Stimulated activated CD4-positive, alpha-beta T cell treated with anti-CD3 and anti-CD28 coated beads, Interleukin-4, amount 100 ng/mL, for 24 hours (primary cell): Measurements from ENCODE around the gene UBAC1.
"Not testable (repeated sequence)": the region's sequence is repeated elsewhere in the genome, so short reads cannot be mapped to it uniquely, and the experiment has no call there.

Experiments
- DNase-seq: peaks from one replicate; pipeline ENCODE4 v3.0.0-alpha.2; 2020

The UBAC1 gene

DNA sequence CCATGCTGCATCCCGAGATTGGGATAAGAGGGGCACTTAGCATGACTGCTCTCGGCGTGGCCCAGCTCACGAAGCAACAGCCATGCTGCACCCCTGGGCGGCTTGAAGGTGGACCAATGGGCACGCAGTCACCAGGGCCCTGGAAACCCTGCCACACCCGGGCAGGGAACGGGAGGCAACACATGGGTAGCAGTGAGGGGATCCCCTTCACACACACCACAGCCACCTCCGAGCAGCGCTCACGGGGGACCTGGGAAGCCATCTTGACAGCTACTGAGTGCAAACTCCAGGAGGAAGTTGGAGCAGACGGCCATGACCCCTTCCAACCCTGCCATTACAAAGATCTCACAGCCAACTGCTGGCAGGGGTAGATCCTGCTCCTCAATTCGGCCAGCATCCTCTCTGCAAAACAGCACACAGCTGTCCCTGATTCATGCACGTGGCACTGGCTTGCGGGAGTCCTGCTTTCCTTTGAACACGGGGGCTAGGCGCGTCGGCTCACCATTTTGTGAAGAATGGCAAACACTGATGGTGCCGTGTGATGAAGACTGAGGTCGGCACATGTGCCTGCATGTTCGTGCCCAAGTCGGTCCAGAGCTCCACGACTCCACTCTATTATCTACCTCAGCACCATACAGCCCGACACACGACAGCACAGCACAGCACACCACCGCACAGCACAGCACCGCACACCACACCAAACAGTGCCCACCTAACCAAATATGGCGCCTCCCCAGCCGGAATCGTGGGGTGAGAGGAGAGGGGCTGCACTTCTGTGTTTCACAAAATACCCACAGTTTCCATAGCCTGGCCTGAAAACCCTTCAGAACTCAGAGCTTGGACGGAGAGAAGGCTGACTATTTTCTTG is 5.0 kb downstream of the UBAC1 start:
- no peak for DNase-seq

DNA sequence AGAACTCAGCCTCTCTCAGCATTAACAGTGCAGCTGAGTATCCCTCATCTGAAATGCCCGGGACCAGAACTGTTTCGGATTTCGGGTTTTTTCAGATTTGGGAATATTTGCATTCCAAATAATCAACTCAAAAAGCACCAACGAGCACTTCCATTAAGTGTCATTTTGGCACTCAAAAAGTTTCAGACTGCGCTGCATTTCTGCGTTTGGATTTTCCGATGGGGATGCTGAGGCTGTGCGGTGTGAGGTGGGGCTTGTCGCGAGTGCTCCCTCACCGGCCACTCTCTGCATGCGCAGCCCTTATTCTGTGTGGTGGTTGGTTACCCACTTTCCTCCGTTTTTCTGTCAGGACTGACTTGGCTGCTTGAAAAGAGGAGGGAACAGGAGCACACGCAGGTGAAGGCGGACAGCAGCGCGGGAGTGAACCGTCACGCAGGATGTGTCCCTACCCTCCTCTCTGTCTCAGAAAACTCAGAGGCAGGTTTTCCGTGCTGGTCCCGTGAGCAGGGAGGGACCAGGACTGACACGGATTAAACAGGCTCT is 8.4 kb downstream of the UBAC1 start:
- DNase-seq = no peak

DNA sequence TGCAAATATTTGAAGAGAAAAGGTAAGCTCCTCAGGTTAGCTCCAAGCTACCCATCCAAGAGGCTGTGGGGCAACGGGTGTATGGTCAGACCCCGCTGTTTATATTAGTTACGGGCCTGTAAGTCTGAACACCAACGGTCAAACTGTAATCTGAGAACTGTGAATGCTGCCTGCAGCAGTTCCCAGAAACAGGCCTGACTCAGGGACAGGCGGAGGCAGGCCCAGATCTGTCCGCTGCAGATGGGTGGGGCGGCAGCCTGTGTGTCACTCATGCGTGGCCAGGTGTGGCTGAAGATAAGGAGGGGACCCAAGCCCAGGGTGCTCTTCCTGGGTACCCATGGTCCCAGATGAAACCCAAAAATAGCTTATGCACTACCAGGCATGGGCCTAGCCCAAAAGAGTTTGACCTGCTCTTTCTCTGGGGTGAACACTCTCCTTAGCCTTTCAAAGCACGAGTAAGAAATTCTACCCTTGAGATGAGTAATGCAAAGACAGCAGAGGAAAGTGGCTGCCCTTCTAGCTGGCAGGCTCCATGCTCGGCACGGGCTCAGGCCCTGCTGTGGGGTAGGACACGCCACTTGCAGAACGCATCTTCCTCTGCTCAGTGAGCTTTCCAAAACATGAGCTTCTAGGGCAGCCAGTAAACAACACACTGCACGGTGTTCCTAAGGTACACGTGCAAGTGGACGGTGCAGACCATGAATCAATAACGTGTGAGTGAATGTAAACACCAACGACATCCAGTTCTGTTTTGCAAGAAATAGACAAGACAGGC is 9.1 kb downstream of the UBAC1 start:
- no peak for DNase-seq

DNA sequence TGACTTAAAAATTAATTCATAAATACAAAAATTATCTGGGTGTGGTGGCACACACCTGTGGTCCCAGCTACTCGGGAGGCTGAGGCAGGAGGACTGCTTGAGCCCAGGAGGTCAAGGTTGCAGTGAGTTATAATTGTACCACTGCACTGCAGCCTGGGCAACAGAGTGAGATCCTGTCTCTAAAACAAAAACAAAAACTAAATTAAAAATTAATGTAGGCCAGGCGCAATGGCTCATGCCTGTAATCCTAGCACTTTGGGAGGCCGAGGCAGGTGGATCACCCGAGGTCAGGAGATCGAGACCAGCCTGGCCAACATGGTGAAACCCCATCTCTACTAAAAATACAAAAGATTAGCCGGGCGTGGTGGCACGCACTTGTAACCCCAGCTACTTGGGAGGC is 9.9 kb downstream of the UBAC1 start:
- DNase-seq = not testable (repeated sequence)

DNA sequence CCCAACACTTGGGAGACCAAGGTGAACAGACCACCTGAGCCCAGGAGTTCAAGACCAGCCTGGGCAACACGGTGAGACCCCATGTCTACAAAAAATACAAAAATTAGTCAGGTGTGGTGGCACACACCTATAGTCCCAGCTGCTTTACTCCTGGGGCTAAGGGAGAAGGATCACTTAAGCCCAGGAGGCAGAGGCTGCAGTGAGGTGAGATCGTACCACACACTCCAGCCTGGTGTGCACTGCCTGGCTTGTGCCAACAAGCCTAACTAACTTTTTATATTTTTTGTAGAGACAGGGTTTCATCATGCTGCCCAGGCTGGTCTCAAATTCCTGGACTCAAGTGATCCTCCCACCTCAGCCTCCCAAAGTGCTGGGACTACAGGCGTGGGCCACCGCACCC is 10.3 kb downstream of the UBAC1 start:
- not testable (repeated sequence) for DNase-seq

DNA sequence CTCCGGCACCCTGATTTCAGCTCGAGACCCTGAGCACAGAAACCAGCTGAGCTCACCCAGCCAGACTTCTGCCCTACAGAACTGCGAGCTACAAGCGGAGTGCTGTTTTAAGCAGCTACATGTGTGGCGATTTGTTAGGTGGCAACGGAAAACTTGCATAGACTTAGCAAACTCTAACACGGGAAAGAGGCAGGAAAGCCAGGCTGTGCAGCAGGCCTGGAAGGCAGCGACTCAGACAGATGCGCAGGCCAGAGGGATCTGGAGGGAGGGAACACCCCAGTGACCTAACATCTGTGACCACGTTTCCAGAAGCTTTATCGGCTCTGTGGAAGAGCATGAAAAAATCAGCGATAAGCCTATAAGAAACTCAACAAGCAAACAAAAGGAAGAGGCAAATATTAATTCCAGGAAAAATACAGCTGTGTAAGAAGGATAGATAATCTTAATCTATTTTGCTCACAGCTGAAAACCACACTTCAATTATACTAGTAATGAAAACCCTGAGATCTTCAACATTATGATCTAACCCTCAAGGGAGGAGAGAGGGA is 11.0 kb downstream of the UBAC1 start:
- no peak for DNase-seq

DNA sequence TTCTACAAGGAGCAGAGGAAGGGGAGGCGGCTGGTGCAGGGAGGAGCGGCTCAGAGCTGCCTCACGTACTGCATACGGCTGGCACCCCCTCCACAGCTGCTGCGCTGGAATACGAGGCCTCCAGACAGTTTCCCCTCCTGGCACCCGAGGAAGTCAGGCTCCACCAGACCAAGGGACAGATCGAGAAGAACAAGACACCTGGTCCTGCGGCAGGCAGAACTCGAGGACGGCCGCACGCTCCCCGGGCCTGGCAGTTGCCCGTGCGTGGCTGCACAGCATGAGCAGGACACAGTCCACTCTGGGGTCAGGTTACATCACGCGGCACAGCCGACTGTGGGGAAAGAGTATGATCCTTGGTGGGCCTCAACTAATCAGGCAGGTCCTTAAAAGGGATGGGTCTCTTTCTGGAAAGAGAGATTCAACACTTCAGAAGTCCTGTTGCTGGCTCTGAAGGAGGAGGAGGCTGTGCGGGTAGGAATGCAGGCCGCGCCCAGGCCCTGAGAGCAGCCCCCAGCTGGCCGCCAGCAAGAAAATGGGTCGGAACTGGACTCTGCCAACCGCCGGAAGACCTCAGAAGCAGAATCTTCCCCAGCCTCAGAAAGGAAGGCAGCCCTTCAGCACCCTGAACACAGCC is 11.6 kb downstream of the UBAC1 start:
- DNase-seq = no peak

DNA sequence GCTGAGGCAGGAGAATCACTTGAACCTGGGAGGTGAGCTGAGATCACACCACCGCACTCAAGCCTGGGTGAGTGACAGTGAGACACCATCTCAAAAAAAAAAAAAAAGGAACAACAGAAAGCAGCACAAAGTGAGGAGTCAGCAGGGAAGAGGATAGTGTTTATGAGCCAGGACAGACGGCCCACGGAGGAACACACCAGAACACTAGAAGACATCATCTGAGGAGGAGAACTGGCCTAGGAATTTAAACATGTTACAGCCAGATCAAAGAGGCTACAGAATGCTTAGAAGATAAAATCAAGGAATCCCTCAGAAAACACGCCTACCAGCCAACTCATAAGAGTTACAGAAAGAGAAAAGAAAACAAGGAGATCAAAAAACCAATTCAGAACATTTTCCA is 12.2 kb downstream of the UBAC1 start:
- no peak for DNase-seq

DNA sequence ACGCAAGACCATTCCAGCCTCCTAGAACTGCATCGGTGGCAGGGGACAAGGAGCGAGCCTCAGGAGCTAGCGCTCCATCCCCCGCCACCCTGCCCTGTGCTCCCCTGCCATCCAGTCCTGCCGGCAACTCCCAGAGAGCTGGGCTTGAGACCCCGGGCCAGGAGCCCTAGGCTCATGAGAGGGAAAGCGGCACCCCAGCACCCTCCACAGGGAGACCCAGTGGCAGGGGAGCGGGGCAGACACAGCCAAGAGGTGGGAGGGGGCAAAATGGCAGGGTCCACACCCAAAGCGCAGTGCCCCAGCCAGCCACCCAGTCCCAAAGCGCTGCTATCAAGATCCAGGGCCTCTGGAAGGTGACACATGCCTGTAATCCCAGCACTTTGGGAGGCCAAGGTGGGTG is 12.7 kb downstream of the UBAC1 start:
- no peak for DNase-seq

DNA sequence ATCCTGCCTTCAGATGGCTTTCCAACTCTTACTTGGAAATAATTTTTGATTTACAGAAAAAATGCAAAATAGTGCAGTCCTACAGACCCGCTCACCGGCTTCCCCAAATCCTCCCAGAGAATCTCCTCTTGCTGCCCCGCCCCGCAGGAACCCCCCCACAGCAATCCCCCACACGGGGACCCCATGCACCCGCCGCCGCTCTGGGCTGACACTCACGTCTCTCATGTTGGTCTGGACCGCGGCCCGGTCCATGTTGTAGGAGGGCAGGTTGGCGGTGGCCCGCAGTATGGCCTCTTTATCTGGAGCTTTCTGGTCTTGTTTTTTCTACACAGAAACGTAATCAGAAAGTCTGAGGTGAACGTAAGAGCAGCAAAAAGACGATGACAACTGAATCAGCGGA is 13.6 kb downstream of the UBAC1 start:
- DNase-seq = no peak

DNA sequence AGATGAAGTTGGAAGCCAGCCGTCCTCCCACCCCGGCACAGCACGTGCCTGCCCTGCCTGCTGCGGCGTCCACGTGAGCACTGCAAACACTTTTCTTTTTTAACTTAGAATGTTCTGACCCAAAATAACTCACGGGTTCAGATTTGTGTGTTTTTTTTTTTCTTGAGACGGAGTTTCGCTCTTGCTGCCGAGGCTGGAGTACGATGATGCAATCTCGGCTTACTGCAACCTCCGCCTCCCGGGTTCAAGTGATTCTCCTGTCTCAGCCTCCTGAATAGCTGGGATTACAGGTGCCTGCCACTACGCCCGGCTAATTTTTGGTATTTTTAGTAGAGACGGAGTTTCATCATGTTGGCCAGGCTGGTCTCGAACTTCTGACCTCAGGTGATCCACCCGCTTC is 14.1 kb downstream of the UBAC1 start:
- DNase-seq = not testable (repeated sequence)

DNA sequence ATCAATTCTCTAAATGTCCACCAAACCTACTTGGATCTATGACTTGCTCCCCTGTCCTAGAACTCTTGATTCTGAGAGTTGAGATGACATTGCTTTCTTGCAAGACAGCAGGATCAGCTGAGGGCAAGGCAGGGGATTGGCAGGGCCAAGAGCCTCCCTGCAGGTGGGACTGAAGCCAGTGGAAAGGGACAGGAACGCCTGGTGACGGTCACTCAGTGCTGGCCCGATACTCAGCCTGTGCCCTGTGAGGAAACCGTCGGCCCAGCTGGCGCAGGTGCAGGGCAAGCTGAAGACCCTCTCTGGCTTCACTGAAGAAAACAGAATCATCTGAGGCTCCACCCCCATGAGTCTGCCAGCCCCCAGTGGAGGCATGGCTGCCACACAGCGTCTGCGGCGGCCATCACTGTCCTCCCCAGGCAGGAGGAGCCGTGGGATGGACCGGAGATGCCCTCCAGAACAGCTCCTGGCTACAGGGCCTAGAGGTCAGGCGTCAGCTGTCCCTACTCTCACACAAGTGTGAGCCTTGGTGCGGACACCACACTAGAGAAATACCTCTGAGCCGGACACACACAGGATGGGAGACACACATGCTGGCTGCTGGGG is 14.7 kb downstream of the UBAC1 start:
- DNase-seq = no peak

DNA sequence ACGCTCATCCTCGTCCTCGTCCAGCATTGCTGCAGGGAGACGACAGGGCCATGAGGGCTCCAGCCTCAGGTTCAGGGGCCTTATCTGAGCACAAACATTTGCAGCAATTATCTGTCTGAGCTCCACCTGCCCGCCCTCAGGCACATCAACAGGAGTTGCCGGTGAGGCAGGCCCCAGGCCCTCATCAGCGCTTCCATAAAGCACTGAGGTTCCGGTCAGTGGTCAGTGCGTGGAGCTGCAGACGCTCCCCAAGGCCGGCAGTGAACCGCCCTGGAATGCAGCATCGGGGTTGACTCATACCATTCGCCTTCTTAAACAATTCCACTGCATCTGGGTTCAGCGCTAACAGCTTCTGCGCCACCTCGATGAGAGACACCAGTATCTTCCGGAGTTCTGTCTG is 15.2 kb downstream of the UBAC1 start:
- no peak for DNase-seq

DNA sequence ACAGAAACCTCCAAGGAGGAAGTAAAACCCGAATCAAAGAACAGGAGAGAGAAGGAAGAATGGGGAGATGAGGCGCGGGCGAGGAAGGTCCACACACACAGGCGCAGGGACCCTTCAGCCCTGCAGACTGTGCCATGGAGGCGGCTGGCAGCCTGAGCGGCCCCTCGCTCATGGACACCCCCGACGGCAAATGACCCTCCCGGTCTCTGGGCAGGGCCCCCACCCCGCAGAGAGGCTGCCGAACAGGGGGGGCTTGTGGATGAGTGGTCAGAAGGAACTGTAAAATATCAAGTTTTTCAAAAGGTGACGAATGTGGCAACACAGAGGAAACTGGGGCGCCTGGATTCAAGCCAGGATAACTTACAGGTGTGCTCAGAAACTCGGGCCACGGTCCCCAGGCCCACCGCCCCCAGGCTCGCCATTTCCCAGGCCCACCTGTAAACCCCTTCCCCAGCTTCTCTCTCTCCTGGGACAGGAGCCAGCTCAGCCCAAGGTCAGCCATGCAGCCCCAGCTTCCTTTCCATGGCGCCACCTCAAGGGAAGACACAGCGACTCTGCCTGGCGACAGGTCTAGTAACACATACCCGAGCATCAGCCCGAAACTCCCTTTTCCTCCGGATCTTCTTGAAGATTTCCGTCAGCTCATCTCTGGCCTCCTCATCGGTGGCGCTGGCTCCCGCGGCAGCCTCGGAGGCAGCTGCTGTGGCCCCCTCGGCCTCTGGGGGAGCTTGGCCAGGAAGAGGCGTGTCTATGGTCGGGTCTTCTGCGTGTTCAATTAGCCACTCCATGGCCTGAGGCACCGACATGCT is 16.5 kb downstream of the UBAC1 start:
- no peak for DNase-seq

DNA sequence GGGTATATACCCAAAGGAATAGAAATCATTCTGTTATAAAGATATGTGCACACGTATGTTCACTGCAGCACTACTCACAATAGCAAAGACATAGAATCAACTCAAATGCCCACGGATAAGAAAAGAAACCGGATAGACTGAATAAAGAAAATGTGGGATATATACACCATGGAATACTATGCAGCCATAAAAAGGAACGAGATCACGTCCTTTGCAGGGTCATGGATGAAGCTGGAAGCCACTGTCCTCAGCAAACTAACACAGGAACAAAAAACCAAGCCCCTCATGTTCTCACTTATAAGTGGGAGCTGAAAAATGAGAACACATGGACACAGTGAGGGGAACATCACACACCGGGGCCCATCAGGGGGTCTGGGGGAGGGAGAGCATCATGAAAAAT is 17.6 kb downstream of the UBAC1 start:
- not testable (repeated sequence) for DNase-seq

DNA sequence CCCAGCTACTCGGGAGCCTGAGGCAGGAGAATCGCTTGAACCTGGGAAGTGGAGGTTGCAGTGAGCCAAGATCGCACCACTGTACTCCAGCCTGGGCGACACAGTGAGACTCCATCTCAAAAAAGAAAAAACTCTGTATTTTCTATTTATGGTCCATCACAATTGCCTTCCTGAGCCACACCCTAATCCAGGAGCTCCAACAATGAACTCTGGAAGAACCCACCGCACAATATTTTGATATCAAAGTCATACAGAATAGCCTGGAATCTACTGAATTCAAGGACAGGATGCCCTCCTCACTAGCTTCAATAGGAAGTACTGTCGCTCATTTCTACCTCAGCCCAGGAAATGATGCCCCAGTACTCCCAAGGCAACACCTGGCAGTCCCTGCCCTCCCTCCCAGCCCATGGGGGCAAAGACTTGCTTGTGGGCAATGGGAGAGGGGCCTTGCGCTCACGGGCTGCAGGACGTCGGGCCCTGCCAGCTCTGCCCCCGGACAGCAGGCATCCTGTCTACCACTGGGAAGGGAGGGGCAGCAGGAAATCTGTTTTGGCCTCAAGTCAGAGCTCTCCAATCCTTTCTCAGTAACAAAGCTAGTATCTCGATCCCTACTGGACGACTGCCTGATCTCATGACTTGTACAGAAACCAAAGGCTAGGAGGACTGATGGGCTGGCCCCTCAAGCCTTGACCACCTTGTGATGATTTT is 19.7 kb downstream of the UBAC1 start:
- DNase-seq = no peak

DNA sequence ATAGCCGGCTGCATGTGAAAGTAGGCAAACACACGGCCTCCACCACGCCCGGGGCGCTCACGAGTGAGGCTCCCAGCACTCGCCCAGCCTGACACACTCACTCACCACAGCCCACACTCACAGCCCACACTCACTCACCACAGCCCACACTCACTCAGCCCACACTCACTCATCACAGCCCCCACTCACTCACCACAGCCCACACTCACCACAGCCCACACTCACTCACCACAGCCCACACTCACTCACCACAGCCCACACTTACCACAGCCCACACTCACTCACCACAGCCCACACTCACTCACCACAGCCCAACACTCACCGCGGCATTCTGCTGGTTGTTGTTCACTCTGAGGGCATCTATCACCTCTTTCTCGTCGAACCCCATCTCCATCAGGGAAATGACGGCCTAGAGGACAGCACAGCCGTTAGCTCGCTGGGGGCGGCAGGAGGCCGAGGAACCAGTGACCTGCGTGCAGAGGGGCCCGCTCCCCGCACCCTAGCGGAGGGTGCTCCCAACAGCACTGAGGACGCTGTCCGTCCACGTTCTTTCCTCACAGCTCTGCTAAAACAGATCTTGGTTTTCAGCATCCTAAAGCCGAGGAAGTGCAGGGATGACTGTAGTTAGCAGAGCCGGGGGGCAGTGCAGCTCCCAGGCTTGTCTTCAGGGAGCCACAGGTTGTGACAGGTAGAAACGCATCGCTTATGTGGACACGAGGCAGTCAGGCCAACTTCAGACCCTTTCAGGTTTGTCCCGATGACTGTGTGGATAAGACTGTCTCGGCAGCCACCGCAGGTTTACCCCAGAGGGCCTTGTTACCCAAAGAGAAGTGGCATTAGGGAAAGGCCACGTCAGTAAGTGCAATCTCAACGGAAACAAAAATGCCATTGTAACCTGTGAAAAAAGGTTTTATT is 21.6 kb downstream of the UBAC1 start:
- peak; percentile 47 for DNase-seq

DNA sequence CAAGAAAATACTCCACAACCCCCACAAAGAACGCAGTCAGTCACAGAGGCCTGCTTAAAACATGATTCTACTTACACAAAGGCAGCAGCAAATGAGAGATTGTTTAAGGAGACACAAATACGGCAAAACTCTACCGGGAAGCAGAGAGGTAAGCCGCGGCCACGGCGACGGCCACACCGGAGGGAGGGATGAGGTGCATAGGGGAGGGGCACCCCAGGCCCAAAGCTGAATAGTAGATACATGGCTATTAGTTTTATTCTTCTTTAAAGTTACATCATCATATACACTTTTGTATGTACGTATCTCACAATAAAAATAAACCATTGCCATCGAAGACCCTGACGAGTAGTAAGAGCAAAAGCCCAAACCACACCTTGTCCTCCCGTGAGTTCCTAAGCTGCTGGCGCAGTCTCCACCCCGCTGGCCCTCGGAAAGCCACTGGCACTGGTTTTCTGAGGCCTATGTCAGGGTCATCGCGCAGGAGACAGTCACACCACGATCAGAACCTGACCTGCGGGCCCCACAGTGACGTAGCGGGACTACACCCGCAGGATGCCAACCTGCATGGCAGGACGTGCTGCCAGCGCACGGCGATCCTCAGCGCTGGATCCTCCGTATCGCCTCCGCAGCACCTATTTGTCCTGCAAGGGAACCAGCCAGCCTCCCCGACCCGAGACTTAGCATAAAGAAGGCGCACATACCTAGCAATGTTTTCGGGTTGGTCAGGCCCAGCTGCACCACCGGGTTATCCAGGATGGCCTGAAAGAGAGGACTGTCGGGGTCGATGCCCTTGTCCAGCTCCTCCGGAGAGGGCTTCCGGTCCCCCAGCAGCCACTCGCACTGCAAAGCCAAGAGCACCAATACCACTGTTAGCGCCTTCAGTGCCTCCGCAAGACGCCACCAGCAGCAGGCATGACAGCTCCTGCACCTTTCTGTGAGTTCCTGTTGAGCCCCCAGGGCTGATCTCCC is 23.4 kb downstream of the UBAC1 start:
- DNase-seq = no peak

DNA sequence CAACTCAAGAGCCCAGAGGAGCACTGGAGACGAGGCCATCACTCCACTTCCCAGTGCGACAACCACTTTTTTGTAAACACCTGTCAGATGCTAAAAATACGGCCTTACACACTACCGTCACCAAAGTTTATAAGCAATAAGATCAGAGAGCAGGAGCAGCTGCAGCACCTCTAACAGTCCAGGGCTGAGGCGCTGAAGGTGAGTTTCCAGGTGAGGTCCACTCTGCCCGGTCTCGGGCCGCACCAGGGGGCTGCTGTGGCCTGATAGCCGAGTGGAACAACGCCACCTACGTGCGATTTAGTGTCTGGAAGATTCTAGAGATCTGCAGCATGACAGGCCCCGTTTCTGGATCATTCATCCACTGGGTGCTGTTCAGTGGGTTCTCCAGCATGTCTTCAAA is 28.1 kb downstream of the UBAC1 start:
- no peak for DNase-seq
